ENCODE measurements around the gene CACNG5. TPM values are rescaled to one million over a fixed set of nuclear protein-coding genes. Genes with fewer than 3 reads are reported as not detected.

Gene CACNG5
- total and polyA plus RNA-seq, 2 donors (not counting 1 experiment from before 2014, with no cell fraction given): not detected

- no peaks in the 10 kb centered on the region for H4K20me1 ChIP-seq (ENCODE audit: control insufficient read depth, extremely low read depth, insufficient read depth, low read length)
- H3K36me3 ChIP-seq (ENCODE audit: control insufficient read depth, insufficient read depth, low read length): no peaks in the 10 kb centered on the region
- TF ChIP-seq EZH2 (IDR thresholded peaks at IDR 0.05; ENCODE audit: low read length, missing control alignments) (no peak), CTCF (conservative IDR thresholded peaks at IDR 0.05 in 1 of 2, IDR thresholded peaks at IDR 0.05 in 1 of 2; ENCODE audit: low read depth in 1 of 2, low read length in 2 of 2) (no peak)
- H2AFZ ChIP-seq (ENCODE audit: low read length): no peak overlapping the region
- DNase-seq (ENCODE audit: low read depth in 2 of 2): no peak
- peaks cover 21% of the 10 kb centered on the region for H3K27me3 ChIP-seq (ENCODE audit: control insufficient read depth, insufficient read depth, low read length)
- H3K4me2 ChIP-seq (ENCODE audit: extremely low read depth, insufficient read depth, low read length): no peak overlapping the region
- H3K9ac ChIP-seq (ENCODE audit: insufficient read depth, low read length): no peak overlapping the region
- no peaks in the 10 kb centered on the region for H3K9me3 ChIP-seq (ENCODE audit: control insufficient read depth, insufficient read depth, low read depth, low read length)
- H3K4me3 ChIP-seq (replicated peaks in 1 of 4; ENCODE audit: control extremely low read depth in 1 of 4, insufficient read depth in 1 of 4, low read depth in 3 of 4, low read length in 4 of 4): no peak overlapping the region
- no peak overlapping the region for H3K27ac ChIP-seq (ENCODE audit: insufficient read depth, low read length)
- H3K4me1 ChIP-seq (ENCODE audit: control insufficient read depth, extremely low read depth, insufficient read depth, low read length): no peaks in the 10 kb centered on the region
- no peaks in the 10 kb centered on the region for H3K79me2 ChIP-seq (ENCODE audit: control insufficient read depth, insufficient read depth, low read length)
Observed at GRCh38 chr17:66831383-66832210, 3.3 kb upstream of the CACNG5 start.

- no peak for DNase-seq (ENCODE audit: low read depth in 2 of 2)
- H3K4me3 ChIP-seq (replicated peaks in 1 of 4; ENCODE audit: control extremely low read depth in 1 of 4, insufficient read depth in 1 of 4, low read depth in 3 of 4, low read length in 4 of 4): no peak overlapping the region
- no peaks in the 10 kb centered on the region for H4K20me1 ChIP-seq (ENCODE audit: control insufficient read depth, extremely low read depth, insufficient read depth, low read length)
- no peak overlapping the region for H3K9ac ChIP-seq (ENCODE audit: insufficient read depth, low read length)
- H3K9me3 ChIP-seq (ENCODE audit: control insufficient read depth, insufficient read depth, low read depth, low read length): no peaks in the 10 kb centered on the region
- no peak for TF ChIP-seq EZH2 (IDR thresholded peaks at IDR 0.05; ENCODE audit: low read length, missing control alignments)
- no peak for TF ChIP-seq CTCF (conservative IDR thresholded peaks at IDR 0.05 in 1 of 2, IDR thresholded peaks at IDR 0.05 in 1 of 2; ENCODE audit: low read depth in 1 of 2, low read length in 2 of 2)
- H3K79me2 ChIP-seq (ENCODE audit: control insufficient read depth, insufficient read depth, low read length): no peaks in the 10 kb centered on the region
- no peak overlapping the region for H3K4me2 ChIP-seq (ENCODE audit: extremely low read depth, insufficient read depth, low read length)
- H3K27ac ChIP-seq (ENCODE audit: insufficient read depth, low read length): no peak overlapping the region
- H2AFZ ChIP-seq (ENCODE audit: low read length): no peak overlapping the region
- no peaks in the 10 kb centered on the region for H3K4me1 ChIP-seq (ENCODE audit: control insufficient read depth, extremely low read depth, insufficient read depth, low read length)
- peaks cover 27% of the 10 kb centered on the region for H3K27me3 ChIP-seq (ENCODE audit: control insufficient read depth, insufficient read depth, low read length)
- H3K36me3 ChIP-seq (ENCODE audit: control insufficient read depth, insufficient read depth, low read length): no peaks in the 10 kb centered on the region
Observed at GRCh38 chr17:66833201-66833600, 1.7 kb upstream of the CACNG5 start.

GRCh38 chr17:66834426-66834918, 445 bp upstream of the CACNG5 start:
- Histone ChIP-seq H3K79me2 (ENCODE audit: control insufficient read depth, insufficient read depth, low read length) (no peaks in the 10 kb centered on the region), H3K27ac (ENCODE audit: insufficient read depth, low read length) (no peak overlapping the region), H3K4me1 (ENCODE audit: control insufficient read depth, extremely low read depth, insufficient read depth, low read length) (no peaks in the 10 kb centered on the region), H3K36me3 (ENCODE audit: control insufficient read depth, insufficient read depth, low read length) (no peaks in the 10 kb centered on the region), H2AFZ (ENCODE audit: low read length) (no peak overlapping the region), H3K4me2 (ENCODE audit: extremely low read depth, insufficient read depth, low read length) (no peak overlapping the region), H4K20me1 (ENCODE audit: control insufficient read depth, extremely low read depth, insufficient read depth, low read length) (no peaks in the 10 kb centered on the region), H3K9ac (ENCODE audit: insufficient read depth, low read length) (no peak overlapping the region), H3K27me3 (ENCODE audit: control insufficient read depth, insufficient read depth, low read length) (peaks cover 27% of the 10 kb centered on the region), H3K4me3 (replicated peaks in 1 of 4; ENCODE audit: control extremely low read depth in 1 of 4, insufficient read depth in 1 of 4, low read depth in 3 of 4, low read length in 4 of 4) (no peak overlapping the region), H3K9me3 (ENCODE audit: control insufficient read depth, insufficient read depth, low read depth, low read length) (no peaks in the 10 kb centered on the region)
- no peak for TF ChIP-seq EZH2 (IDR thresholded peaks at IDR 0.05; ENCODE audit: low read length, missing control alignments)
- no peak for TF ChIP-seq CTCF (conservative IDR thresholded peaks at IDR 0.05 in 1 of 2, IDR thresholded peaks at IDR 0.05 in 1 of 2; ENCODE audit: low read depth in 1 of 2, low read length in 2 of 2)
- no peak for DNase-seq (ENCODE audit: low read depth in 2 of 2)

All from fibroblast of lung (primary cell).